HepG2 (cell line): ENCODE measurements around the gene APBB3. TPM values are rescaled to one million over a fixed set of nuclear protein-coding genes. Genes with fewer than 3 reads are reported as not detected.

Source experiments
- ARID3A ChIP-seq: IDR thresholded peaks from 2 replicates; pipeline ENCODE4 v1.6.1; 2012; ENCODE audit warnings: low read depth, low read length, improper control_type of control experiment
- DDIT3 ChIP-seq: sonication (generic); formaldehyde crosslinking; IDR thresholded peaks from 2 replicates; pipeline ENCODE4 v1.4.0; 2020; ENCODE audit warnings: mild to moderate bottlenecking, missing genetic modification reagents
- DR1 ChIP-seq: sonication (generic); formaldehyde crosslinking; IDR thresholded peaks from 2 replicates; pipeline ENCODE4 v1.8.0; 2021; ENCODE audit warnings: mild to moderate bottlenecking, missing genetic modification reagents, inconsistent platforms
- FOXA1 ChIP-seq, 2 experiments: fragments of 450-650 bp in 1 of 2; sonication (generic) in 1 of 2; formaldehyde crosslinking in 1 of 2; IDR thresholded peaks; 2 replicates each; pipeline versions ENCODE4 v1.4.0 to v1.6.1; 2016 to 2020; ENCODE audit warnings: missing genetic modification reagents in 1 of 2
- FOXP1 ChIP-seq, 2 experiments: fragments of 450-650 bp in 1 of 2; IDR thresholded peaks; 2 replicates each; pipeline ENCODE4 v1.6.1; 2017 to 2018; ENCODE audit warnings: antibody characterized with exemption in 1 of 2
- GATAD1 ChIP-seq: IDR thresholded peaks from 2 replicates; pipeline ENCODE4 v1.6.1; 2016; ENCODE audit warnings: missing genetic modification reagents, missing compliant biosample characterization
- HMGA1 ChIP-seq: sonication (generic); formaldehyde crosslinking; conservative IDR thresholded peaks from 2 replicates; pipeline ENCODE4 v1.4.0; 2020; ENCODE audit warnings: missing genetic modification reagents
- IRF2 ChIP-seq: IDR thresholded peaks from 2 replicates; pipeline ENCODE4 v1.6.1; 2018; ENCODE audit warnings: missing genetic modification reagents, missing compliant biosample characterization
- KDM1A ChIP-seq: IDR thresholded peaks from 2 replicates; pipeline ENCODE4 v1.6.1; 2016; ENCODE audit warnings: missing compliant biosample characterization
- KMT2B ChIP-seq: IDR thresholded peaks from 2 replicates; pipeline ENCODE4 v1.6.1; 2016; ENCODE audit warnings: missing genetic modification reagents, missing compliant biosample characterization
- MXD1 ChIP-seq: sonication (generic); formaldehyde crosslinking; IDR thresholded peaks from 2 replicates; pipeline ENCODE4 v1.4.0; 2020; ENCODE audit warnings: mild to moderate bottlenecking, missing genetic modification reagents
- NFE2 ChIP-seq: sonication (generic); formaldehyde crosslinking; IDR thresholded peaks from 2 replicates; pipeline ENCODE4 v1.4.0; 2020; ENCODE audit warnings: missing genetic modification reagents
- NR0B2 ChIP-seq: sonication (generic); formaldehyde crosslinking; IDR thresholded peaks from 2 replicates; pipeline ENCODE4 v1.4.0; 2020; ENCODE audit warnings: mild to moderate bottlenecking, missing genetic modification reagents
- NR2C2 ChIP-seq: sonication (generic); formaldehyde crosslinking; IDR thresholded peaks from 2 replicates; pipeline ENCODE4 v1.4.0; 2020; ENCODE audit warnings: missing genetic modification reagents, mild to moderate bottlenecking, moderate library complexity, borderline replicate concordance
- RFX5 ChIP-seq: IDR thresholded peaks from 2 replicates; pipeline ENCODE4 v1.6.1; 2011; ENCODE audit warnings: low read depth, low read length, improper control_type of control experiment
- TAF1 ChIP-seq: sonication (generic); formaldehyde crosslinking; IDR thresholded peaks from 2 replicates; pipeline ENCODE4 v1.4.0; 2020; ENCODE audit warnings: missing genetic modification reagents
- TCF7L2 ChIP-seq: IDR thresholded peaks from 2 replicates; pipeline ENCODE4 v1.6.1; 2011; ENCODE audit warnings: mild to moderate bottlenecking, low read depth, low read length, moderate library complexity
- TGIF2 ChIP-seq: IDR thresholded peaks from 2 replicates; pipeline ENCODE4 v1.6.1; 2016; ENCODE audit warnings: control low read depth, missing compliant biosample characterization
- ZBTB25 ChIP-seq: IDR thresholded peaks from 2 replicates; pipeline ENCODE4 v1.6.1; 2018; ENCODE audit warnings: missing genetic modification reagents
- ZNF24 ChIP-seq: fragments of 450-650 bp; IDR thresholded peaks from 2 replicates; pipeline ENCODE4 v1.6.1; 2017; ENCODE audit warnings: antibody characterized with exemption, mild to moderate bottlenecking
- ZNF331 ChIP-seq: sonication (generic); formaldehyde crosslinking; IDR thresholded peaks from 2 replicates; pipeline ENCODE4 v1.4.0; 2020; ENCODE audit warnings: missing genetic modification reagents
- ZNF33A ChIP-seq: sonication (generic); formaldehyde crosslinking; IDR thresholded peaks from 2 replicates; pipeline ENCODE4 v1.5.1; 2020; ENCODE audit warnings: missing genetic modification reagents, mild to moderate bottlenecking, moderate library complexity, borderline replicate concordance
- ZNF564 ChIP-seq: sonication (generic); formaldehyde crosslinking; IDR thresholded peaks from 2 replicates; pipeline ENCODE4 v1.8.1; 2023; ENCODE audit warnings: mild to moderate bottlenecking, missing genetic modification reagents
- ZNF746 ChIP-seq: sonication (generic); formaldehyde crosslinking; IDR thresholded peaks from 2 replicates; pipeline ENCODE4 v1.8.0; 2022; ENCODE audit warnings: mild to moderate bottlenecking, missing genetic modification reagents
- ZNF775 ChIP-seq: sonication (generic); formaldehyde crosslinking; IDR thresholded peaks from 2 replicates; pipeline ENCODE4 v1.4.0; 2020; ENCODE audit warnings: missing genetic modification reagents, mild to moderate bottlenecking, moderate library complexity, borderline replicate concordance
- ZNF800 ChIP-seq: sonication (generic); formaldehyde crosslinking; IDR thresholded peaks from 2 replicates; pipeline ENCODE4 v1.4.0; 2020; ENCODE audit warnings: missing genetic modification reagents
- ZSCAN29 ChIP-seq: sonication (generic); formaldehyde crosslinking; conservative IDR thresholded peaks from 2 replicates; pipeline ENCODE4 v1.4.0; 2020; ENCODE audit warnings: mild to moderate bottlenecking, missing genetic modification reagents
- polyA plus RNA-seq, 8 experiments: library from polyadenylated mRNA; depleted of rRNA in 3 of 8; stranded (reverse) in 7 of 8; unstranded in 1 of 8; fragments of >200 nt; fragmentation: Illumina TruSeq in 4 of 8; extraction: Trizol in 4 of 8; gene quantifications; 2 replicates each; pipeline versions ENCODE4 v1.2.1 to v1.2.3, GENCODE V29; 2011 to 2016; ENCODE audit warnings: low read depth in 4 of 8, missing spikeins in 1 of 8, mixed read lengths in 1 of 8; ENCODE audit not compliant: insufficient read depth in 1 of 8
- total RNA-seq, 5 experiments: library from RNA; depleted of rRNA; stranded (reverse); fragments of >200 nt; fragmentation: Illumina TruSeq; extraction: Trizol; gene quantifications; 2 replicates each; pipeline ENCODE4 v1.2.3, GENCODE V29; 2016; ENCODE audit warnings: low read depth in 1 of 5

The APBB3 gene
- total and polyA plus RNA-seq, 2 of the 13 experiments (the other 11 are each of a cell fraction or from before 2014, with no cell fraction given), result 0.38 to 0.78 TPM

GRCh38 chr5:140607031-140607430 lies 42.6 kb upstream of the APBB3 start (continued):
- TF ChIP-seq NR0B2 (CRISPR knock-in tag), result no peak
- 0 out of 2 replicates have a peak, but pooled peaks have one; percentile 23 for TF ChIP-seq ZNF800
- TF ChIP-seq TAF1 (CRISPR knock-in tag), result no peak
- TF ChIP-seq DDIT3 (CRISPR knock-in tag), result peak; percentile 86; the same call in 1 of the 2 replicates
- peak; percentile 56; the same call in 1 of the 2 replicates for TF ChIP-seq NR2C2 (CRISPR knock-in tag)
- TF ChIP-seq TCF7L2, result no peak
- no peak for TF ChIP-seq ZNF746
- no peak for TF ChIP-seq RFX5
- TF ChIP-seq KDM1A, result peak; percentile 63; the same call in 1 of the 2 replicates
- TF ChIP-seq MXD1, result no peak
- no peak; the same call in 1 of the 2 replicates for TF ChIP-seq GATAD1
- peak; percentile 69; the same call in 1 of the 2 replicates for TF ChIP-seq IRF2 (CRISPR knock-in tag)
- TF ChIP-seq ARID3A, result peak; percentile 96
- peak; percentile 58; the same call in 1 of the 2 replicates for TF ChIP-seq FOXA1 (IDR thresholded peaks at IDR 0.05)
- TF ChIP-seq FOXA1 (CRISPR knock-in tag; IDR thresholded peaks at IDR 0.05), result peak; percentile 86
- TF ChIP-seq HMGA1 (CRISPR knock-in tag), result no peak
- peak; percentile 81 for TF ChIP-seq ZBTB25 (CRISPR knock-in tag)
- TF ChIP-seq FOXP1 (IDR thresholded peaks at IDR 0.05), result peak; percentile 73
- TF ChIP-seq FOXP1 (CRISPR knock-in tag; IDR thresholded peaks at IDR 0.05), result peak; percentile 96
- peak; percentile 26; the same call in 1 of the 2 replicates for TF ChIP-seq KMT2B (CRISPR knock-in tag)
- TF ChIP-seq ZNF775 (CRISPR knock-in tag), result no peak
- TF ChIP-seq ZSCAN29, result no peak
- TF ChIP-seq ZNF33A (CRISPR knock-in tag), result no peak
- TF ChIP-seq DR1 (CRISPR knock-in tag), result no peak
- TF ChIP-seq ZNF331 (CRISPR knock-in tag), result peak; percentile 72; the same call in 1 of the 2 replicates
- TF ChIP-seq ZNF24, result peak; percentile 79; the same call in 1 of the 2 replicates
- TF ChIP-seq NFE2 (CRISPR knock-in tag), result no peak
- no peak for TF ChIP-seq TGIF2 (CRISPR knock-in tag)
- no peak for TF ChIP-seq ZNF564
